GM18520 (cell line): ENCODE results near the gene MTHFS.
"Not testable (repeated sequence)": the region's sequence is repeated elsewhere in the genome, so short reads cannot be mapped to it uniquely, and the experiment has no call there.

Experiments used
- ATAC-seq: cut with Tn5 transposase; IDR thresholded peaks from one replicate; pipeline ENCODE4 v1.9.1; 2021; ENCODE audit not compliant: unreplicated experiment

MTHFS gene

GRCh38 chr15:79896634-79897379, at the start of gene MTHFS:
MTHFS (minus strand) TSS chr15:79897014; CDS start chr15:79896988, 26 bp downstream.
- ATAC-seq: peak; percentile 61

GRCh38 chr15:79944622-79945021, 47.8 kb upstream of the MTHFS start:
- ATAC-seq: no peak

GRCh38 chr15:79943820-79944219, 47.0 kb upstream of the MTHFS start:
- ATAC-seq: peak; percentile 86

- ATAC-seq: no peak
These were observed 46.1 kb upstream of the MTHFS start for GRCh38 chr15:79942741-79943481.

GRCh38 chr15:79939399-79939798, 42.6 kb upstream of the MTHFS start:
- ATAC-seq: no peak

DNA sequence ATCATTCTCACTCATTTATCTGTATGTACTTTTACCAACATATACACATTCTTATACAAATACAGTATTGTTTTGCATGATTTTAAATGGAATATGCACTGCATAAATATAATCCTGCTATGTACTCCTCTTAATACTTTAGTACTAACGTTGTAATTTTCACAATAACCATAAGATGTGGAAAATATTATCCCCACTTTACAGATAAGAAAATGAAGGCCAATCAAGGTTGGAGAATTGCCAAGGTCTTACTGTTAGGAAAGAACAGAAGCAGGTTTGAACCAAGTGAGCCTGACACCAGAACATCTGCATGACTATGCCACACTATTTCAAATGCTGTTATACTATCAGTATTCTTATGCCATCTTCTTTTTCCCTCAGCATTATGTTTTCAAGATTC, 41.3 kb upstream of the MTHFS start:
- ATAC-seq: no peak

DNA sequence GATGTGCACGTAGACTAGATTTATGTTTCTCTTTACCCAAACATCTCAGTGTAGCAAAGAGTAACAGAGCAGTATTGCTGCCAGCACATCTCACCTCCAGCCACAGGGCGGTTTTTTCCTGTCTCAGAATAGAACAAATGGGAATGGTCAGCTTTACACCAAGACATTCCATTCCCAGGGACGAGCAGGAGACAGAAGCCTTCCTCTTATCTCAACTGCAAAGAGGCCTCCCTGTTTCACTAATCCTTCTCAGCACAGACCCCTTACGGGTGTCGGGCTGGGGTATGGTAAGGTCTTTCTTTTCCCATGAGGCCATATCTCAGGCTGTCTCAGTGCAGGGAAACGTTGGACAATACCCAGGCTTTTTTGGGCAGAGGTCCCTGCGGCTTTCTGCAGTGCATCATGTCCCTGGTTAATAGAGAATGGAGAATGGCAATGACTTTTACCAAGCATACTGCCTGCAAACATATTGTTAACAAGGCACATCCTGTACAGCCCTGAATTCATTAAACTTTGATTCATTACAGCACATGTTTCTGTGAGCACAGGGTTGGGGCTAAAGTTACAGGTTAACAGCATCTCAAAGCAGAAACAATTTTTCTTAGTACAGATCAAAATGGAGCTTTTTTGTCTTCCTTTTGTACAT, 38.9 kb upstream of the MTHFS start:
- not testable (repeated sequence) for ATAC-seq

GRCh38 chr15:79933231-79933630, 36.4 kb upstream of the MTHFS start:
- no peak for ATAC-seq

DNA sequence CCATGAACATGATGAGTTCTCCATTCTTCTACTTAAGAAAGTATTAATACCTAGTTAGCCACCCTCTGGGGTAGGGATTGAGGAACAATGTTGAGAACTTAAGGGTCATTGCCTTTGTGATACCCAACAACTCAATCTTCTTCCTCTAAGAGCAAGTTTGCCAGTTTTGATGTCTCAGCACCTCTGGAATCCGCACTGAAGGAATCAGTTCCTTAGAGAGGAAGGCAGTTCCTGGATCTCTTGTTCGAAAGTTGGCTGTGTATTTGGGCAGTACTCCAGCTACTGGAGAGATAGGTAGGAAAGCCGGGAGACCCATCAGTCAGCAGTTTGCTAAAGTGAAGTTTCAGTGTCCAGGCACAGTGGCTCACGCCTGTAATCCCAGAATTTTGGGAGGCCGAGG, 35.6 kb upstream of the MTHFS start:
- ATAC-seq: no peak

GRCh38 chr15:79930516-79930915, 33.7 kb upstream of the MTHFS start:
- no peak for ATAC-seq

DNA sequence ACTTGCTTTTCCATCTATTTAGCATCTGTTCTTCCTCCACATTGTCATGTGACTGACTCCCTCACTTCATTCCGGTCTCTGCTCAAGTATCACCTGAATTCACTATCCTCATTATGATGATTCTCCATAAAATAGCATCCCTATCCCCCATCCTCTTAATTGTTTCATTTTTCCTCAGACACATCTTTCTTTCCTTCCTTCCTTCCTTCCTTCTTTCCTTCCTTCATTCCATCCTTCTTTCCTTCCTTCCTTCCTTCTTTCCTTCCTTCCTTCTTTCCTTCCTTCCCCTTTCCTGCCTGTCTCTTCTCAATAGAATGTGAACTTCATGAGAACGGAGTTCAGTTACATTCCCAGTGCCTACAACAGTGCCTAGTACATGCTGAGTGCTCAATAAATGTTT, 32.6 kb upstream of the MTHFS start:
- no peak for ATAC-seq

GRCh38 chr15:79926116-79926515, 29.3 kb upstream of the MTHFS start:
- ATAC-seq: not testable (repeated sequence)

DNA sequence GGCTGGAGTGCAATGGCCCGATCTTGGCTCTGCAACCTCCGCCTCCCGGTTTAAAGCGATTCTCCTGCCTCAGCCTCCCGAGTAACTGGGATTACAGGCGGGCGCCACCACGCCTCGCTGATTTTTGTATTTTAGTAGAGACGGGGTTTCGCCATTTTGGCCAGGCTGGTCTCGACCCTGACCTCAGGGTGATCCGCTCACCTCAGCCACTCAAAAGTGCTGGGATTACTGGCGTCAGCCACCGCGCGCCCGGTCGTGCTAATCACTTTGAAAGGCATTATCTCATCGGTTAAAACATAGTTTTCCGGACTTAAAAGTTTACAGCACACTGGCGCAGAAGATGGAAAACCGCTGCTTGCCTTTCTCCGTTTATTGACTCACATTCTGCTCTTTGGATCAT, 27.6 kb upstream of the MTHFS start:
- no peak for ATAC-seq

GRCh38 chr15:79923515-79924169, 26.8 kb upstream of the MTHFS start:
- ATAC-seq: peak; percentile 94

DNA sequence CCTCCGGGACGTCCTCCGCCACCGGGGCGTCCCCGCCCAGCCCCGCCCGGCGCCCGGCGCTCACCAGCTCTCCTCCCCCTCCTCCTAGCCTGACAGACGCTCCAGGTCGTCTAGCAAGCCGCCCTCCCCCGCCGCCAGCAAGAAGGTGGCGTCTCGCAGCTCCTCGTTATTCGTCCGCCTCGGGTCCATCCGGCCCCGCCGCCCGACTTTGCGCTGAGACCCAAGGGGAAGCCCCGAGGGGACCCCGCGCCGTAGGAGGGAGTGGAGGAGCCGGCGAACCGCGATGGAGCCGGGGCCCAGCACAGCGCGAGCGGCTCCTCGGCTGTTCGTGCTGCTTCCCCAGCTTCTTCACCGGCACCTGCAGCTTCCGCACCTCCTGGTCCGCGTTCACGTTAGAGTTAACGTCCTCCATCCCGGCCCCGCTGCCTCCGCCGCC, 26.3 kb upstream of the MTHFS start:
- ATAC-seq: peak; percentile 21

DNA sequence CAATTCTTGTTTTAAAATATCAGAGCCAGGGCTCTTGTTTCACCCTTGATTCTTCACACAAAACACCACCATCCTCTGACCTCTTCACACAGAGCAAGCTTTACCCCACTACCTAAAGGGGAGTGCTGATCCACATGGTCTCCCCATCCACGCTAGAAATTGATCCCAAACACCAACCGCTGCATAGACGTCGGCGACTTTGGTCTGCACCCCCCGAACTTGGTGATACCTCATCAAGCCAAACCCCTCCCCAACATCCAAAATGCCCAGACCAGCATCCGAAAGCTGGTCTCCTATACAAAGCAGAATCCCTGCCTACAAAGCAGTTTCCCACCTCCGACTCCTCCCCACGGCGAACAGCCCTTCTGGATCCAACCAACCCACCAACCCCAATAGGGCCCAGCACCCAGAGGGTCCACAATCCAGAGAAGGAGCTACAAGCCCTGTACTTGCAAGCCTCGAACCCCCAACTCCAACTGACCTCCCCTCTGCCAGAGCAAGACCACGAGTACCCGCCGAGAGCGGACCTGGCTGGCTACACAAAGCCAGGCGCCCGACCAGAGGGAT, 25.8 kb upstream of the MTHFS start:
- no peak for ATAC-seq

DNA sequence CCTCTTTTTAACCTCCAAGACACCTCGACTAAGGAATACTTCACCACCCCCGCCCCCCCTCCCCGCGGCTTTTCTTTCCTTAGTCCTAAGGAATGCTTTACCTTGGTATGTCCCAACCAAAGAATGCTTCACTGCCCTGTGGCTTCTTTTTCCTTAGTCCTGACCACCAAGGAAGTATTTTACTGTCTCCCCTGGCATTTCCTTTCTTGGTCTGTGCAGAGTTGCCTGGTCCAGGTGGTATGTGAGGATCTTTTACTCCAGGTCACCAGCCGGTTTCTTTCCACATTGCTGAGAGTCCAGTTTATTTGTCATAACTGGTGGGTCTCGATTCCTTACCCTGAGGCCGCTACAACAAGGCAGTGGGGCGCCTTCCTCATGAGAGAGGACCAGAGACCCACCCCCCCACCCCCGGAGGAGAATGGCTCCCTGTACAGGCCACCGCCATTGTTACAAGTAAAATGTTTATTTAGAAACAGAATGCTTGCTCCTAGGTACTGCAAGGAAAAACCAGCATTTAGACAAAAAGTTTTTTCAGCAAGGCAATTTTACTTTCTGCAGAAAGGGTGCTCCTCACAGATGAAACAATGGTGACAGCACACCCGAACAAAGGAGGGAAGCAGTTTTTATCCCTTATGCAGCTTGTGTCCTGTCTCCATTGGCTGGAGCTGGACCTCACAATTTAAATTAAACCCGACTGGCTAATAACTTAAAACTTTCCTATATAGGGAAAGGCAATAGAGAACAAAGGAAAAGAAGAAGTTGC, 23.1 kb upstream of the MTHFS start:
- no peak for ATAC-seq

- no peak for ATAC-seq
These were observed 22.4 kb upstream of the MTHFS start for GRCh38 chr15:79919090-79919748.

DNA sequence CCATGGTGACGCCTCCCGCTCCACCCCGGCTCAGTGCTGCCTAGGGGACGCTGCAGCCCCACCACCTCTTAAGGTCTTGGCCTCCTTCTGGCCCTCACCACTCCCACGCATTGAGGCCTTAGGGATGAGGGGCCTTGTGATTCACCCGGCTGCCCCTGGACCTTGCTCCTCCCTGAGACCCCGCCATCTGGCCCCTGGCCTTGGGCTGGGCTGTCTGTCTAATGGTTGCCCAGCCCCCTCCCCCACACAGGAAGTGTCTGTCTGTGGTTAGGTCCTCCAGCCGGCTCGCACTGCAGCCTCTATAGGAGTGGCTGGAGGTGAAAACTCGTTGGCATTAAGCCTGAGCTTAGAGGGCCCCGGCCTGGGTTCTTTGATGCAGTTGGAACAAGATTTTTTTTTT, 21.5 kb upstream of the MTHFS start:
- ATAC-seq: no peak
